Lower leg skin (tissue), 3 donors: ENCODE data around the gene ASB1.

ENCODE experiments used
- POLR2A ChIP-seq, 2 donors: fragments of 450-650 bp; IDR thresholded peaks; one replicate each; pipeline ENCODE4 v1.6.1; 2016 to 2017; ENCODE audit warnings: antibody characterized with exemption in 2 of 2, mild to moderate bottlenecking in 1 of 2, moderate library complexity in 1 of 2
- TF ChIP-seq, protein P1 (sequence below), 3 donors: fragments of 450-650 bp; IDR thresholded peaks; one replicate each; pipeline ENCODE4 v1.5.1; 2016; ENCODE audit warnings: antibody characterized with exemption in 3 of 3, mild to moderate bottlenecking in 3 of 3, moderate library complexity in 2 of 3

GRCh38 chr2:238495422-238495821, 68.7 kb downstream of the ASB1 start:
- TF ChIP-seq, protein P1, sequence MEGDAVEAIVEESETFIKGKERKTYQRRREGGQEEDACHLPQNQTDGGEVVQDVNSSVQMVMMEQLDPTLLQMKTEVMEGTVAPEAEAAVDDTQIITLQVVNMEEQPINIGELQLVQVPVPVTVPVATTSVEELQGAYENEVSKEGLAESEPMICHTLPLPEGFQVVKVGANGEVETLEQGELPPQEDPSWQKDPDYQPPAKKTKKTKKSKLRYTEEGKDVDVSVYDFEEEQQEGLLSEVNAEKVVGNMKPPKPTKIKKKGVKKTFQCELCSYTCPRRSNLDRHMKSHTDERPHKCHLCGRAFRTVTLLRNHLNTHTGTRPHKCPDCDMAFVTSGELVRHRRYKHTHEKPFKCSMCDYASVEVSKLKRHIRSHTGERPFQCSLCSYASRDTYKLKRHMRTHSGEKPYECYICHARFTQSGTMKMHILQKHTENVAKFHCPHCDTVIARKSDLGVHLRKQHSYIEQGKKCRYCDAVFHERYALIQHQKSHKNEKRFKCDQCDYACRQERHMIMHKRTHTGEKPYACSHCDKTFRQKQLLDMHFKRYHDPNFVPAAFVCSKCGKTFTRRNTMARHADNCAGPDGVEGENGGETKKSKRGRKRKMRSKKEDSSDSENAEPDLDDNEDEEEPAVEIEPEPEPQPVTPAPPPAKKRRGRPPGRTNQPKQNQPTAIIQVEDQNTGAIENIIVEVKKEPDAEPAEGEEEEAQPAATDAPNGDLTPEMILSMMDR (IDR thresholded peaks at IDR 0.05): no peak
- TF ChIP-seq POLR2A (IDR thresholded peaks at IDR 0.05): no peak
